Measurements from ENCODE around the gene MID2. TPM values are rescaled to one million over a fixed set of nuclear protein-coding genes. Genes with fewer than 3 reads are reported as not detected.

MID2 gene
- polyA plus RNA-seq, 1 donor (not counting 4 experiments of a cell fraction or from before 2014, with no cell fraction given): 8.9 TPM

- no peaks in the 10 kb centered on the region for H3K9me1 ChIP-seq (ENCODE audit: control insufficient read depth, extremely low read depth, insufficient read depth, low read length)
- FAIRE-seq: no peak
- H4K20me1 ChIP-seq (ENCODE audit: control insufficient read depth, extremely low read depth, insufficient read depth, low read length): no peaks in the 10 kb centered on the region
- DNase-seq (ENCODE audit: low read depth, low spot score): no peak
- H3K27ac ChIP-seq (ENCODE audit: control insufficient read depth, insufficient read depth, low read length): no peak overlapping the region
- H3K9ac ChIP-seq (ENCODE audit: control insufficient read depth, extremely low read depth, insufficient read depth, low read length): no peak overlapping the region
- TF ChIP-seq CTCF (optimal IDR thresholded peaks at IDR 0.05 in 1 of 3, IDR thresholded peaks at IDR 0.05 in 1 of 3, conservative IDR thresholded peaks at IDR 0.05 in 1 of 3; ENCODE audit: extremely low read depth in 1 of 3, insufficient read depth in 2 of 3, low read length in 3 of 3) (no peak), EZH2 (IDR thresholded peaks at IDR 0.05; ENCODE audit: low read length) (no peak)
- H3K4me1 ChIP-seq (ENCODE audit: control insufficient read depth, extremely low read depth, insufficient read depth, low read length): no peaks in the 10 kb centered on the region
- no peaks in the 10 kb centered on the region for H3K79me2 ChIP-seq (ENCODE audit: control insufficient read depth, insufficient read depth, low read length)
- H3K9me3 ChIP-seq (ENCODE audit: control insufficient read depth, low read depth, low read length): no peaks in the 10 kb centered on the region
- H3K4me3 ChIP-seq (ENCODE audit: control insufficient read depth in 2 of 3, extremely low read depth in 1 of 3, insufficient read depth in 2 of 3, low read depth in 1 of 3, low read length in 3 of 3): no peak overlapping the region
- no peak overlapping the region for H3K4me2 ChIP-seq (ENCODE audit: control insufficient read depth, extremely low read depth, insufficient read depth, low read depth, low read length)
- H3K27me3 ChIP-seq (ENCODE audit: control insufficient read depth, extremely low read depth, insufficient read depth, low read length): peaks cover 3% of the 10 kb centered on the region
- H2AFZ ChIP-seq (ENCODE audit: control insufficient read depth, low read length): no peak overlapping the region
- dilution Hi-C loops (cut with MboI; ENCODE audit: extremely low pct_ligation_motif_present, low sequenced_read_pairs): no loop called here
- H3K36me3 ChIP-seq (ENCODE audit: control insufficient read depth in 2 of 2, extremely low read depth in 1 of 2, insufficient read depth in 2 of 2, low read length in 2 of 2): no peaks in the 10 kb centered on the region
Observed at GRCh38 chrX:107787827-107788226, 37.8 kb upstream of the MID2 start.

GRCh38 chrX:107804427-107804826, 21.2 kb upstream of the MID2 start:
- Histone ChIP-seq H3K27ac (ENCODE audit: control insufficient read depth, insufficient read depth, low read length) (no peak overlapping the region), H3K79me2 (ENCODE audit: control insufficient read depth, insufficient read depth, low read length) (no peaks in the 10 kb centered on the region), H3K27me3 (ENCODE audit: control insufficient read depth, extremely low read depth, insufficient read depth, low read length) (no peaks in the 10 kb centered on the region), H3K36me3 (ENCODE audit: control insufficient read depth in 2 of 2, extremely low read depth in 1 of 2, insufficient read depth in 2 of 2, low read length in 2 of 2) (no peaks in the 10 kb centered on the region), H3K4me1 (ENCODE audit: control insufficient read depth, extremely low read depth, insufficient read depth, low read length) (no peaks in the 10 kb centered on the region), H3K9me3 (ENCODE audit: control insufficient read depth, low read depth, low read length) (no peaks in the 10 kb centered on the region), H2AFZ (ENCODE audit: control insufficient read depth, low read length) (no peak overlapping the region), H3K9me1 (ENCODE audit: control insufficient read depth, extremely low read depth, insufficient read depth, low read length) (no peaks in the 10 kb centered on the region), H4K20me1 (ENCODE audit: control insufficient read depth, extremely low read depth, insufficient read depth, low read length) (no peaks in the 10 kb centered on the region), H3K4me3 (ENCODE audit: control insufficient read depth in 2 of 3, extremely low read depth in 1 of 3, insufficient read depth in 2 of 3, low read depth in 1 of 3, low read length in 3 of 3) (no peak overlapping the region), H3K4me2 (ENCODE audit: control insufficient read depth, extremely low read depth, insufficient read depth, low read depth, low read length) (no peak overlapping the region), H3K9ac (ENCODE audit: control insufficient read depth, extremely low read depth, insufficient read depth, low read length) (no peak overlapping the region)
- dilution Hi-C loops (cut with MboI; ENCODE audit: extremely low pct_ligation_motif_present, low sequenced_read_pairs): no loop called here
- FAIRE-seq (no peak), DNase-seq (ENCODE audit: low read depth, low spot score) (no peak)
- no peak for TF ChIP-seq CTCF (optimal IDR thresholded peaks at IDR 0.05 in 1 of 3, IDR thresholded peaks at IDR 0.05 in 1 of 3, conservative IDR thresholded peaks at IDR 0.05 in 1 of 3; ENCODE audit: extremely low read depth in 1 of 3, insufficient read depth in 2 of 3, low read length in 3 of 3)
- TF ChIP-seq EZH2 (IDR thresholded peaks at IDR 0.05; ENCODE audit: low read length): no peak

Data from keratinocyte (primary cell).